ENCODE data around the gene SLC19A1.

Gene SLC19A1

DNA sequence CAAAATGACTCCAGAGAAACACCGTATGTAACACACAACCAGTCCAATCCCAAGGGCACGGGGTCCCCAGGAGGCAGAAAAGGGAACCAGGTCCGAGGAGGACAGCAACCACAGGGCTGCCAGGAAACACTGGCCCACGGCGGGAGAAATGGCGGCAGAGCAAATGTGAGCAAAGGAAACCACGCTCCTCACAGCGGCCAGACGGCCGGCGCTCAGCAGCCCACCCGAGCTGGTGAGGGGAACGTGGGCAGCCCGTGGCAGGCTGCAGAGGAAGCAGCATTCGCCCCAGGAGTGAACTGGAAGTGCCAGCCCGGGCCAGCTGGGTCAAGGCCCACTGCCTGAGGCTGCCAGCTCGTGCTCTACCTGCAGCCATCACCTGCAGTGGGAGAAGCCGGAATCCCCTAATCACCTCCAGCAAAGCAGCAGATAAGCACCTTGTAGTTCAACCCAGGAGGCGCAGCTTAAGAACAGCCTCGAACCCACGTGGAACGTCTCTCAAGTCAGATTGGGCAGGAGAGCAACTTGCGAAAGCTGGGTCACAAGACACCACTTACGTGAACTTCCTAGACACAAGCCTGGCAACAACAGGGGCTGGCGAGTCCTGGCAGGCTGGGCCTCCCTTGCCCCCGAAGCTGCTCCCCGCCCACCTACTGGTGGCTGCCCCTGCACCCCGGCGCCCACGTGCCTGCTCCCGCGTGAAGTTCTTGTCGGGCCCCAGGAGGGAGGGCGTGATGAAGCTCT lies 6.7 kb downstream of the SLC19A1 start:
- TF ChIP-seq POLR2AphosphoS5 (IDR thresholded peaks at IDR 0.05; ENCODE audit: low read depth): peak; percentile 42; the same call in 1 of the 2 replicates
- TF ChIP-seq, protein P1, sequence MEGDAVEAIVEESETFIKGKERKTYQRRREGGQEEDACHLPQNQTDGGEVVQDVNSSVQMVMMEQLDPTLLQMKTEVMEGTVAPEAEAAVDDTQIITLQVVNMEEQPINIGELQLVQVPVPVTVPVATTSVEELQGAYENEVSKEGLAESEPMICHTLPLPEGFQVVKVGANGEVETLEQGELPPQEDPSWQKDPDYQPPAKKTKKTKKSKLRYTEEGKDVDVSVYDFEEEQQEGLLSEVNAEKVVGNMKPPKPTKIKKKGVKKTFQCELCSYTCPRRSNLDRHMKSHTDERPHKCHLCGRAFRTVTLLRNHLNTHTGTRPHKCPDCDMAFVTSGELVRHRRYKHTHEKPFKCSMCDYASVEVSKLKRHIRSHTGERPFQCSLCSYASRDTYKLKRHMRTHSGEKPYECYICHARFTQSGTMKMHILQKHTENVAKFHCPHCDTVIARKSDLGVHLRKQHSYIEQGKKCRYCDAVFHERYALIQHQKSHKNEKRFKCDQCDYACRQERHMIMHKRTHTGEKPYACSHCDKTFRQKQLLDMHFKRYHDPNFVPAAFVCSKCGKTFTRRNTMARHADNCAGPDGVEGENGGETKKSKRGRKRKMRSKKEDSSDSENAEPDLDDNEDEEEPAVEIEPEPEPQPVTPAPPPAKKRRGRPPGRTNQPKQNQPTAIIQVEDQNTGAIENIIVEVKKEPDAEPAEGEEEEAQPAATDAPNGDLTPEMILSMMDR (IDR thresholded peaks at IDR 0.05; ENCODE audit: insufficient read depth, low read length): no peak
- peak; percentile 75 to 94 for DNase-seq (ENCODE audit: low read depth in 1 of 2, low spot score in 1 of 2)
- peak overlapping the region; percentile 86 for H3K27ac ChIP-seq (replicated peaks)
- H3K27me3 ChIP-seq (ENCODE audit: insufficient read depth, poor library complexity, severe bottlenecking): no peaks in the 10 kb centered on the region
- no peak overlapping the region for H3K4me3 ChIP-seq (replicated peaks; ENCODE audit: insufficient read depth, low read length)

GRCh38 chr21:45534636-45535331 lies 7.5 kb downstream of the SLC19A1 start:
- TF ChIP-seq SPI1 (IDR thresholded peaks at IDR 0.05; ENCODE audit: borderline replicate concordance, low read depth) (no peak; the same call in 1 of the 2 replicates), POLR2AphosphoS5 (IDR thresholded peaks at IDR 0.05; ENCODE audit: low read depth) (peak; percentile 49; the same call in 1 of the 2 replicates)
- peak in 1 of 2 experiments; percentile 73 for DNase-seq (ENCODE audit: low read depth in 1 of 2, low spot score in 1 of 2)
- H3K27me3 ChIP-seq (ENCODE audit: insufficient read depth, poor library complexity, severe bottlenecking): no peaks in the 10 kb centered on the region
- peak overlapping the region; percentile 86 for H3K27ac ChIP-seq (replicated peaks)
- no peak overlapping the region for H3K4me3 ChIP-seq (replicated peaks; ENCODE audit: insufficient read depth, low read length)

DNA sequence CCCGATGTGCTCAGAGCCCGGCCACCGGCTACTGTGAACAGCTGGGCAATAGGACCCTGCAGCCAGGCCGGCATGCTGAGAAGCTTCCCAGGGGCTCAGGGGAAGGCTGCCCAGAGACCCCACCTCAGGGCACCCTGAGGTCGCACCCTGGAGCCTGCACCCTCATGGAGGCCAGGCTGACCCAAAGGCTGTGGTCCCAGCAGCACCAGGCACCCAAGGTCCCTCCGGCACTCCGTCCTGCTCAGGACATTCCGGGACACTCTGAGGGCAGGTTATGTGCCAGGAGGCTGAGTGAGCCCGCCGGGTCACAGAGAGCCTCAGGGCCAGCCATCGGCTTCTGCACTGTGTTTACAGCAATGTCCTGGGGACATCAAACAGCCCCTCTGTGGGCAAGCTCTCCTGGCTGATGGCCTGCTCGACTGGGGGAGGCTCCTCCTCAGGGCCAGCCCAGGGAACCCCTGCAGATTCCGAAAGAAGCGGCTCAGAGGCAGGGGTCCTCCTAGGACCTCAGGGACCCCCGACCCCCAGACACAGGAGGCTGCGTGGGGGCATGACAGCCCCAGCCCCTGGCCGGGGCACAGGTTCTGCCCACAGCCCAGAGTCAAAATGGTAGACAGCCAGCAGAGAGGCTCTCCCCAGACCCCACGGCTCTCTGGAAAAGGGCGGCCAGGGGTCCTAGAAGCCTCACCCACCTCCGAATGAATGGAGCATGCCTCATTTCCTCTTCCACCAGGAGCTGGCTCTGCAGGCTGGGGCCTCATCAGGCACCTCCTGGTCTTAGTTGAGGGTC lies 8.2 kb downstream of the SLC19A1 start:
- H3K4me3 ChIP-seq (replicated peaks; ENCODE audit: insufficient read depth, low read length): no peak overlapping the region
- no peaks in the 10 kb centered on the region for H3K27me3 ChIP-seq (ENCODE audit: insufficient read depth, poor library complexity, severe bottlenecking)
- H3K27ac ChIP-seq (replicated peaks): peak overlapping the region; percentile 86
- no peak for TF ChIP-seq GABPA (IDR thresholded peaks at IDR 0.05; ENCODE audit: low read depth)
- TF ChIP-seq, protein P2, sequence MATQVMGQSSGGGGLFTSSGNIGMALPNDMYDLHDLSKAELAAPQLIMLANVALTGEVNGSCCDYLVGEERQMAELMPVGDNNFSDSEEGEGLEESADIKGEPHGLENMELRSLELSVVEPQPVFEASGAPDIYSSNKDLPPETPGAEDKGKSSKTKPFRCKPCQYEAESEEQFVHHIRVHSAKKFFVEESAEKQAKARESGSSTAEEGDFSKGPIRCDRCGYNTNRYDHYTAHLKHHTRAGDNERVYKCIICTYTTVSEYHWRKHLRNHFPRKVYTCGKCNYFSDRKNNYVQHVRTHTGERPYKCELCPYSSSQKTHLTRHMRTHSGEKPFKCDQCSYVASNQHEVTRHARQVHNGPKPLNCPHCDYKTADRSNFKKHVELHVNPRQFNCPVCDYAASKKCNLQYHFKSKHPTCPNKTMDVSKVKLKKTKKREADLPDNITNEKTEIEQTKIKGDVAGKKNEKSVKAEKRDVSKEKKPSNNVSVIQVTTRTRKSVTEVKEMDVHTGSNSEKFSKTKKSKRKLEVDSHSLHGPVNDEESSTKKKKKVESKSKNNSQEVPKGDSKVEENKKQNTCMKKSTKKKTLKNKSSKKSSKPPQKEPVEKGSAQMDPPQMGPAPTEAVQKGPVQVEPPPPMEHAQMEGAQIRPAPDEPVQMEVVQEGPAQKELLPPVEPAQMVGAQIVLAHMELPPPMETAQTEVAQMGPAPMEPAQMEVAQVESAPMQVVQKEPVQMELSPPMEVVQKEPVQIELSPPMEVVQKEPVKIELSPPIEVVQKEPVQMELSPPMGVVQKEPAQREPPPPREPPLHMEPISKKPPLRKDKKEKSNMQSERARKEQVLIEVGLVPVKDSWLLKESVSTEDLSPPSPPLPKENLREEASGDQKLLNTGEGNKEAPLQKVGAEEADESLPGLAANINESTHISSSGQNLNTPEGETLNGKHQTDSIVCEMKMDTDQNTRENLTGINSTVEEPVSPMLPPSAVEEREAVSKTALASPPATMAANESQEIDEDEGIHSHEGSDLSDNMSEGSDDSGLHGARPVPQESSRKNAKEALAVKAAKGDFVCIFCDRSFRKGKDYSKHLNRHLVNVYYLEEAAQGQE (IDR thresholded peaks at IDR 0.05; ENCODE audit: insufficient replicate concordance, low read depth): no peak
- TF ChIP-seq SPI1 (IDR thresholded peaks at IDR 0.05; ENCODE audit: borderline replicate concordance, low read depth): no peak
- TF ChIP-seq POLR2AphosphoS5 (IDR thresholded peaks at IDR 0.05; ENCODE audit: low read depth): no peak
- TF ChIP-seq, protein P1 (IDR thresholded peaks at IDR 0.05; ENCODE audit: insufficient read depth, low read length): no peak
- no peak for DNase-seq (ENCODE audit: low read depth in 1 of 2, low spot score in 1 of 2)

DNA sequence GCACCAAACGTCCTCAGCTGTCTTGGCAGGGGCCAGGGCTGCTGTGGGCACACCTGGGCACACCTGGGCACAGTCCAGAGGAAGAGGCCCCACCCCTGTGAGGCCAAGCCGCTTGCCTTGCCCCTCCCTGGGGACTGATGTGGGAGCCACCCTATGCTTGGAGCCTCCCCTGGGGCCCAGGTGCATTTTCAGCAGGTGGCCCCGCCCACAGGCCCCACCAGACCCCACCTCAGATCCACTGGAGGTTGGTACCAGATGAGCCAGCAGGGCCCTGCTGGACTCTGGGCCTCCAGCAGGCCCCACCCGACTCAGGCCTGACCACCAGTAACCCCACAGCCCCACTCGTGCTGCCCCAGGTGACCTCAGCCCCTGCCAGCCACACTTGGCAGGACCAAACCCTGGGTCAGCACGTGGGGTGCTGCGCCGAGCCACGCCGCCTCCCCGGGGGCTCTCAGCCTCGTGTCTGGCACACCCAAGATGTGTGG lies 8.8 kb downstream of the SLC19A1 start:
- H3K27me3 ChIP-seq (ENCODE audit: insufficient read depth, poor library complexity, severe bottlenecking): no peaks in the 10 kb centered on the region
- no peak overlapping the region for H3K4me3 ChIP-seq (replicated peaks; ENCODE audit: insufficient read depth, low read length)
- DNase-seq (ENCODE audit: low read depth in 1 of 2, low spot score in 1 of 2): no peak
- TF ChIP-seq, protein P1 (IDR thresholded peaks at IDR 0.05; ENCODE audit: insufficient read depth, low read length): no peak
- no peak for TF ChIP-seq POLR2AphosphoS5 (IDR thresholded peaks at IDR 0.05; ENCODE audit: low read depth)
- TF ChIP-seq SPI1 (IDR thresholded peaks at IDR 0.05; ENCODE audit: borderline replicate concordance, low read depth): no peak
- TF ChIP-seq, protein P2 (IDR thresholded peaks at IDR 0.05; ENCODE audit: insufficient replicate concordance, low read depth): no peak
- no peak for TF ChIP-seq GABPA (IDR thresholded peaks at IDR 0.05; ENCODE audit: low read depth)
- H3K27ac ChIP-seq (replicated peaks): peak overlapping the region; percentile 86

Measured in HL-60 (cell line).